CD4-positive, alpha-beta T cell (primary cell): ENCODE results near the gene SLC29A2. TPM values are rescaled to one million over a fixed set of nuclear protein-coding genes. Genes with fewer than 3 reads are reported as not detected.

Experiments
- ATAC-seq: fragments of 200-7000 bp; cut with Tn5 transposase; one replicate; pipeline ENCODE4 v1.10.0; 2022; ENCODE audit warnings: mild to moderate bottlenecking; ENCODE audit not compliant: poor library complexity
- CTCF ChIA-PET: fragments of 350-600 bp; sonication (Branson Sonifier 250); formaldehyde crosslinking; loops from one replicate; lab custom pipeline; 2021; ENCODE audit warnings: antibody characterized with exemption, inconsistent platforms; lab: Charles Lee
- POLR2A ChIA-PET: fragments of 350-600 bp; sonication (Branson Sonifier 250); formaldehyde crosslinking; loops from one replicate; lab custom pipeline; 2021; ENCODE audit warnings: antibody characterized with exemption, inconsistent platforms; lab: Charles Lee
- DNase-seq, 14 experiments: peaks; one replicate each; pipeline ENCODE4 v3.0.0-alpha.2; 2013 to 2020; ENCODE audit warnings: mixed read lengths in 2 of 14
- H3K27ac ChIP-seq, 2 donors: one replicate each; pipeline versions ENCODE4 v1.5.1 to v1.7.0; 2013; ENCODE audit warnings: low read length in 2 of 2, low read depth in 1 of 2, mild to moderate bottlenecking in 1 of 2
- H3K27me3 ChIP-seq, 2 experiments: 1 replicate in 1 of 2; 2 replicates in 1 of 2; pipeline versions ENCODE4 v1.6.1 to v1.7.0; 2013; ENCODE audit warnings: low read length in 2 of 2, control low read depth in 1 of 2, mild to moderate bottlenecking in 1 of 2, moderate library complexity in 1 of 2; ENCODE audit not compliant: insufficient read depth in 2 of 2, control insufficient read depth in 1 of 2
- H3K36me3 ChIP-seq: one replicate; pipeline ENCODE4 v1.6.1; 2013; ENCODE audit warnings: low read length, control low read depth; ENCODE audit not compliant: insufficient read depth
- H3K4me1 ChIP-seq: one replicate; pipeline ENCODE4 v1.6.1; 2013; ENCODE audit warnings: low read length, control low read depth; ENCODE audit not compliant: insufficient read depth
- H3K4me3 ChIP-seq: one replicate; pipeline ENCODE4 v1.5.1; 2013; ENCODE audit warnings: mild to moderate bottlenecking, low read length, moderate library complexity
- H3K9me3 ChIP-seq, 2 experiments: 1 replicate in 1 of 2; 2 replicates in 1 of 2; pipeline versions ENCODE4 v1.6.1 to v1.7.0; 2013; ENCODE audit warnings: low read length in 2 of 2, mild to moderate bottlenecking in 2 of 2, control low read depth in 1 of 2, moderate library complexity in 1 of 2; ENCODE audit not compliant: control insufficient read depth in 1 of 2, insufficient read depth in 1 of 2
- H3K27ac Mint-ChIP-seq: one replicate; pipeline ENCODE4 v1.8.0; 2020; ENCODE audit warnings: mixed read lengths
- H3K27me3 Mint-ChIP-seq: one replicate; pipeline ENCODE4 v1.8.0; 2021; ENCODE audit warnings: mixed read lengths
- H3K36me3 Mint-ChIP-seq: one replicate; pipeline ENCODE4 v1.8.0; 2021; ENCODE audit warnings: low read depth, mixed read lengths
- H3K4me1 Mint-ChIP-seq: one replicate; pipeline ENCODE4 v1.8.0; 2021; ENCODE audit warnings: low read depth, mixed read lengths
- H3K4me3 Mint-ChIP-seq: one replicate; pipeline ENCODE4 v1.8.0; 2020; ENCODE audit warnings: mild to moderate bottlenecking, mixed read lengths
- H3K9me3 Mint-ChIP-seq: one replicate; pipeline ENCODE4 v1.8.0; 2020; ENCODE audit warnings: mixed read lengths
- intact Hi-C, 2 experiments: fragments of 100-400 bp; cut with DNase I in 1 of 2; cut with micrococcal nuclease in 1 of 2; formaldehyde crosslinking; loops; one replicate each; pipeline versions ENCODE4 v1.15.1 to v1.9.0; 2023 to 2025; cut with DNase I, micrococcal nuclease
- total RNA-seq, 174 experiments: library from RNA in 2 of 174; stranded (reverse) in 2 of 174; gene quantifications; one replicate each; pipeline ENCODE4 v1.2.3 and lab custom pipeline; 2021 to 2026
- TF ChIP-seq, protein P1 (sequence below): fragments of 200-600 bp; IDR thresholded peaks from one replicate; pipeline ENCODE4 v1.8.0; 2022; ENCODE audit warnings: antibody characterized with exemption, mild to moderate bottlenecking

SLC29A2 gene
- total RNA-seq, 2 experiments from 2014 or later, result 9.7 TPM

DNA sequence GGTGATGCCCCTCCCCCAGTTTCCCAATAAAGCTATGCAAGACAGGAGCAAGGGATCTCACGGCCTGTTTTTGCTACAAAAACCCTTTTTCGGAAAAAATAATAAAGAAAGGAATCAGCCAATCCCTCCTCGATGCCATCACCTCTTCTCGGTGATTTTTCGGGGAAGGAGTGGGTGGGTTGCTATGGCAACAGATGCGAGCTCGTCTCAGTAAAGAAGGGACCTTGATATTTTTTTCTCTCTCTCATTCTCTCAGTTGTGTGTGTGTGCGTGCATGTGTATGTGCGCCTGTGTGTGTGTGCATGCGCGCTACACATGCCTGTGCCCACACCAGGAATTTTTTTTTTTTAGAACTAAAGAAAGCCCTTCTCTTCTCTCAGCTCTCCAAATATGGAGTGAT, 45.4 kb upstream of the SLC29A2 start:
- H3K36me3 ChIP-seq, result no peaks in the 10 kb centered on the region
- peaks cover 48 to 53% of the 10 kb centered on the region in 2 experiments for H3K27me3 ChIP-seq
- no peak for ATAC-seq
- peaks cover 7% of the 10 kb centered on the region for H3K9me3 Mint-ChIP-seq
- POLR2A ChIA-PET, result no interaction called here
- CTCF ChIA-PET, result interaction anchor here (1.8 to 3.1 kb wide), 2 partner anchors 22 to 261 kb away, joined by 4 to 14 read pairs; partner anchors contain the start of gene MRPL11
- H3K9me3 ChIP-seq, result peaks cover 0 to 29% of the 10 kb centered on the region in 2 experiments
- no peak overlapping the region for H3K27ac ChIP-seq
- peaks cover 6% of the 10 kb centered on the region for H3K4me1 Mint-ChIP-seq
- peaks cover 81% of the 10 kb centered on the region for H3K27me3 Mint-ChIP-seq
- no peak overlapping the region for H3K27ac Mint-ChIP-seq
- intact Hi-C loops, result no loop called here
- H3K36me3 Mint-ChIP-seq, result no peaks in the 10 kb centered on the region
- no peak for DNase-seq
- no peak overlapping the region for H3K4me3 Mint-ChIP-seq
- peaks cover 11% of the 10 kb centered on the region for H3K4me1 ChIP-seq
- TF ChIP-seq, protein P1, sequence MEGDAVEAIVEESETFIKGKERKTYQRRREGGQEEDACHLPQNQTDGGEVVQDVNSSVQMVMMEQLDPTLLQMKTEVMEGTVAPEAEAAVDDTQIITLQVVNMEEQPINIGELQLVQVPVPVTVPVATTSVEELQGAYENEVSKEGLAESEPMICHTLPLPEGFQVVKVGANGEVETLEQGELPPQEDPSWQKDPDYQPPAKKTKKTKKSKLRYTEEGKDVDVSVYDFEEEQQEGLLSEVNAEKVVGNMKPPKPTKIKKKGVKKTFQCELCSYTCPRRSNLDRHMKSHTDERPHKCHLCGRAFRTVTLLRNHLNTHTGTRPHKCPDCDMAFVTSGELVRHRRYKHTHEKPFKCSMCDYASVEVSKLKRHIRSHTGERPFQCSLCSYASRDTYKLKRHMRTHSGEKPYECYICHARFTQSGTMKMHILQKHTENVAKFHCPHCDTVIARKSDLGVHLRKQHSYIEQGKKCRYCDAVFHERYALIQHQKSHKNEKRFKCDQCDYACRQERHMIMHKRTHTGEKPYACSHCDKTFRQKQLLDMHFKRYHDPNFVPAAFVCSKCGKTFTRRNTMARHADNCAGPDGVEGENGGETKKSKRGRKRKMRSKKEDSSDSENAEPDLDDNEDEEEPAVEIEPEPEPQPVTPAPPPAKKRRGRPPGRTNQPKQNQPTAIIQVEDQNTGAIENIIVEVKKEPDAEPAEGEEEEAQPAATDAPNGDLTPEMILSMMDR, result no peak
- no peak overlapping the region for H3K4me3 ChIP-seq

DNA sequence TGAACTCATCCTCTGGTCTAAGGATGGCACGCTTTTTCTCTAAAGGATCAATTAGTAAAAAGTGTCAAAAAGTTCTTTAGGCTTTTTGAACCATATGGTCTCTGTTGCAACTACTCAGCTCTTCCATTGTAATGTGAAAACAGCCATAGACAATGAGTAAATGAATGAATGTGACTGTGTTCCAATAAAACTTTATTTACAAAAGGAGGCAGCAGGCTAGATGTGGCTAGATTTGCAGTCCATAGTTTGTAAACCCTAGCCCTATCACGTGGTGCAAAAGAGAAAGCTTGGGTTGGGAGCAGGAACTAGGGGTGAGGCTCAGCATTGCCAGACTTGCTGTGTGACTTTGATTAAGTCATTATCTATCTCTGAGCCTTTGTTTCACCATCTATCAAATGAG, 43.9 kb upstream of the SLC29A2 start:
- POLR2A ChIA-PET, result no interaction called here
- Mint-ChIP-seq H3K27me3 (peaks cover 80% of the 10 kb centered on the region), H3K9me3 (peaks cover 4% of the 10 kb centered on the region), H3K4me1 (peaks cover 6% of the 10 kb centered on the region), H3K36me3 (no peaks in the 10 kb centered on the region), H3K27ac (no peak overlapping the region), H3K4me3 (no peak overlapping the region)
- DNase-seq (no peak), ATAC-seq (no peak)
- Histone ChIP-seq H3K9me3 (peaks cover 0 to 13% of the 10 kb centered on the region in 2 experiments), H3K4me1 (no peaks in the 10 kb centered on the region), H3K4me3 (no peak overlapping the region), H3K27ac (no peak overlapping the region), H3K27me3 (peaks cover 51 to 53% of the 10 kb centered on the region in 2 experiments), H3K36me3 (no peaks in the 10 kb centered on the region)
- CTCF ChIA-PET, result interaction anchor here (0.8 kb wide), 1 partner anchor 15 kb away, joined by 4 read pairs; no protein-coding TSS in a partner anchor
- TF ChIP-seq, protein P1, result no peak
- intact Hi-C loops, result no loop called here

DNA sequence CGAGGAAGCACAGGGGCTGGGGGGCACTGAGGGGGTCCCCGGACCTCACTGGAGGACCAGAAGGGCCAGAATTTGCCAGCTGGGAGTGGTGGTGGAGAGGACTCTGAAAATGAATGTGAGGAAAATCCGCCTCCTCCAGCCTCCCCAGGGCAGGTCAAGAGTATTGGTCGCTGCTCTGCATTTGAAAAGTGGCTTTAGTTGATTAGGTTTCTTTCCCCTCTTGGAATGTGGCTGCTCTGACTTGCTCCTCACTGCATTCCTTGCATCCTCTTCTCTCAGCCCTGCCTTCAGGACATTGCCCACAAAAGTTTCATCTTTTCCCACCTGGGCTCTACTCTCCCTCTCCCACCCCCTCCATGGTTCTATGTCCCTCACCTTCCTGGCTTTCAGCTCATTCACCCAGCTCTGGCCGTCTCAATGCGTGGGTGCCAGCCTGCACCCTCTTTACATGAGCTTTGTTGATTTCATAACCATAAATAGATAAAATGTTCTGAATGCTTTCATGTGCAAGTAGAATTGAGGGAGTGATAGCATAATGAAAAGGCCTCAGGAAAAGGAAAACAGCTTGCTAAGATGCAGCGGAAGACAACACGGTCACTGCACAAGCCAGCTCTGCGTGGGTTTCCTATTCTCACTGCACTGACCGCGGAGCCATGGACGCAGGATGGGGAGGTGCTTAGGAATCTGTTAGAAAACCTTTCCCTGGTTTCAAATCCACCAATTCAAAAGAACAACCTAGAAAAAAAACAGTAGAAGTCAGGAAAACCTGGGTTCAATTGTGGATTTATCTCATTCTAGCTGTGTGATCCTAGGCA, 42.8 kb upstream of the SLC29A2 start:
- intact Hi-C loops, result no loop called here
- ATAC-seq, result no peak
- Histone ChIP-seq H3K27ac (no peak overlapping the region), H3K36me3 (no peaks in the 10 kb centered on the region), H3K9me3 (peaks cover 0 to 10% of the 10 kb centered on the region in 2 experiments), H3K4me1 (peaks cover 2% of the 10 kb centered on the region), H3K27me3 (peaks cover 43 to 55% of the 10 kb centered on the region in 2 experiments), H3K4me3 (no peak overlapping the region)
- Mint-ChIP-seq H3K36me3 (no peaks in the 10 kb centered on the region), H3K27ac (no peak overlapping the region), H3K9me3 (peaks cover 4% of the 10 kb centered on the region), H3K4me1 (peaks cover 6% of the 10 kb centered on the region), H3K4me3 (no peak overlapping the region), H3K27me3 (peaks cover 82% of the 10 kb centered on the region)
- ChIA-PET CTCF (interaction anchor here (1.5 kb wide), 1 partner anchor 64 kb away, joined by 3 read pairs; no protein-coding TSS in a partner anchor), POLR2A (no interaction called here)
- DNase-seq, result no peak
- TF ChIP-seq, protein P1, result no peak
